ENCODE results near the gene TMEM231.
"Not testable (repeated sequence)": the region's sequence is repeated elsewhere in the genome, so short reads cannot be mapped to it uniquely, and the experiment has no call there.

TMEM231 gene

GRCh38 chr16:75555707-75556430, at the start of gene TMEM231:
TMEM231 (minus strand) TSS chr16:75556252; CDS start chr16:75556209, 43 bp downstream.
- DNase-seq: no peak

GRCh38 chr16:75603241-75603640, 47.2 kb upstream of the TMEM231 start:
- DNase-seq: no peak

- no peak for DNase-seq
Observed at GRCh38 chr16:75599452-75600277, 43.6 kb upstream of the TMEM231 start.

- DNase-seq: no peak
Observed at GRCh38 chr16:75593825-75594820, 38.1 kb upstream of the TMEM231 start.

- DNase-seq: no peak
Observed at GRCh38 chr16:75593308-75593707, 37.3 kb upstream of the TMEM231 start.

- DNase-seq: not testable (repeated sequence)
Observed at GRCh38 chr16:75591927-75592326, 35.9 kb upstream of the TMEM231 start.

- no peak for DNase-seq
Observed at GRCh38 chr16:75590920-75591843, 35.1 kb upstream of the TMEM231 start.

- no peak for DNase-seq
Observed at GRCh38 chr16:75589306-75589705, 33.3 kb upstream of the TMEM231 start.

- DNase-seq: no peak
Observed at GRCh38 chr16:75588716-75589115, 32.7 kb upstream of the TMEM231 start.

- DNase-seq: no peak
Observed at GRCh38 chr16:75584108-75584507, 28.1 kb upstream of the TMEM231 start.

- no peak for DNase-seq
Observed at GRCh38 chr16:75579281-75579834, 23.3 kb upstream of the TMEM231 start.

- DNase-seq: no peak
Observed at GRCh38 chr16:75578725-75579124, 22.7 kb upstream of the TMEM231 start.

GRCh38 chr16:75578212-75578611, 22.2 kb upstream of the TMEM231 start:
- no peak for DNase-seq

GRCh38 chr16:75576384-75576811, 20.3 kb upstream of the TMEM231 start:
- no peak for DNase-seq

GRCh38 chr16:75575958-75576357, 19.9 kb upstream of the TMEM231 start:
- no peak for DNase-seq

GRCh38 chr16:75573955-75574354, 17.9 kb upstream of the TMEM231 start:
- DNase-seq: no peak

GRCh38 chr16:75572864-75573542, 17.0 kb upstream of the TMEM231 start:
- DNase-seq: no peak

- no peak for DNase-seq
Observed at GRCh38 chr16:75570396-75571065, 14.5 kb upstream of the TMEM231 start.

GRCh38 chr16:75567911-75568310, 11.9 kb upstream of the TMEM231 start:
- no peak for DNase-seq

- no peak for DNase-seq
Observed at GRCh38 chr16:75566758-75567255, 10.8 kb upstream of the TMEM231 start.

Data from NK-92 treated with Interleukin-12 subunit alpha and Interleukin-12 subunit beta, amount 100 ng/mL, for 24 hours (cell line).